ENCODE measurements around the gene CKB. TPM values are rescaled to one million over a fixed set of nuclear protein-coding genes. Genes with fewer than 3 reads are reported as not detected.

The CKB gene
- total and polyA plus RNA-seq, 9 of the 15 experiments (the other 6 are each of a cell fraction or from before 2014, with no cell fraction given): 23.9 to 692 (median 132) TPM

GRCh38 chr14:103528587-103529382 lies 6.2 kb upstream of the CKB start, which contains the start of gene TRMT61A (continued):
- TF ChIP-seq RREB1 (CRISPR knock-in tag; IDR thresholded peaks at IDR 0.05) (no peak), ARID3B (CRISPR knock-in tag; IDR thresholded peaks at IDR 0.05; ENCODE audit: borderline replicate concordance) (no peak), VEZF1 (CRISPR knock-in tag; IDR thresholded peaks at IDR 0.05) (peak; percentile 95), ZNF512 (tag; IDR thresholded peaks at IDR 0.05) (no peak), HNRNPL (IDR thresholded peaks at IDR 0.05; ENCODE audit: low read depth, low read length) (no peak), MXI1 (IDR thresholded peaks at IDR 0.05; ENCODE audit: low read depth, low read length) (peak; percentile 95), FOXK1 (CRISPR knock-in tag; IDR thresholded peaks at IDR 0.05; ENCODE audit: borderline replicate concordance) (no peak), ATF1 (CRISPR knock-in tag; IDR thresholded peaks at IDR 0.05) (peak; percentile 62; the same call in 1 of the 2 replicates), ATF1 (tag; IDR thresholded peaks at IDR 0.05) (peak; percentile 84), ZNF224 (CRISPR knock-in tag; IDR thresholded peaks at IDR 0.05) (no peak), ZNF121 (CRISPR knock-in tag; conservative IDR thresholded peaks at IDR 0.05) (no peak), POLR2A (conservative IDR thresholded peaks at IDR 0.05) (peak; percentile 43; the same call in 1 of the 2 replicates), OTX1 (CRISPR knock-in tag; IDR thresholded peaks at IDR 0.05) (no peak), ZFX (CRISPR knock-in tag; IDR thresholded peaks at IDR 0.05) (peak; percentile 54), ESRRA (IDR thresholded peaks at IDR 0.05; ENCODE audit: borderline replicate concordance, low read depth) (peak; percentile 63; the same call in 1 of the 2 replicates), U2AF1 (optimal IDR thresholded peaks at IDR 0.05; ENCODE audit: low read depth, low read length) (no peak), HNRNPK (IDR thresholded peaks at IDR 0.05; ENCODE audit: low read depth, low read length, poor library complexity, severe bottlenecking) (peak; percentile 66), HDAC6 (IDR thresholded peaks at IDR 0.05; ENCODE audit: low read depth, low read length) (no peak)
